MM.1S (cell line): ENCODE results near the gene ADK.

ENCODE experiments used
- EZH2phosphoT487 ChIP-seq: fragments of 300-600 bp; sonication (generic); IDR thresholded peaks from 2 replicates; pipeline ENCODE4 v1.6.1; 2018; ENCODE audit warnings: antibody characterized with exemption, low read length
- TF ChIP-seq, protein P1 (sequence below): fragments of 300-600 bp; sonication (generic); IDR thresholded peaks from 2 replicates; pipeline ENCODE4 v1.5.1; 2016; ENCODE audit warnings: antibody characterized with exemption, low read length, mixed read lengths

GRCh38 chr10:74755273-74755672 lies 604.3 kb downstream of the ADK start:
- TF ChIP-seq, protein P1, sequence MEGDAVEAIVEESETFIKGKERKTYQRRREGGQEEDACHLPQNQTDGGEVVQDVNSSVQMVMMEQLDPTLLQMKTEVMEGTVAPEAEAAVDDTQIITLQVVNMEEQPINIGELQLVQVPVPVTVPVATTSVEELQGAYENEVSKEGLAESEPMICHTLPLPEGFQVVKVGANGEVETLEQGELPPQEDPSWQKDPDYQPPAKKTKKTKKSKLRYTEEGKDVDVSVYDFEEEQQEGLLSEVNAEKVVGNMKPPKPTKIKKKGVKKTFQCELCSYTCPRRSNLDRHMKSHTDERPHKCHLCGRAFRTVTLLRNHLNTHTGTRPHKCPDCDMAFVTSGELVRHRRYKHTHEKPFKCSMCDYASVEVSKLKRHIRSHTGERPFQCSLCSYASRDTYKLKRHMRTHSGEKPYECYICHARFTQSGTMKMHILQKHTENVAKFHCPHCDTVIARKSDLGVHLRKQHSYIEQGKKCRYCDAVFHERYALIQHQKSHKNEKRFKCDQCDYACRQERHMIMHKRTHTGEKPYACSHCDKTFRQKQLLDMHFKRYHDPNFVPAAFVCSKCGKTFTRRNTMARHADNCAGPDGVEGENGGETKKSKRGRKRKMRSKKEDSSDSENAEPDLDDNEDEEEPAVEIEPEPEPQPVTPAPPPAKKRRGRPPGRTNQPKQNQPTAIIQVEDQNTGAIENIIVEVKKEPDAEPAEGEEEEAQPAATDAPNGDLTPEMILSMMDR: no peak
- TF ChIP-seq EZH2phosphoT487: no peak
